Fibroblast of gingiva (primary cell): ENCODE results near the gene CERS6.
"Not testable (repeated sequence)": the region's sequence is repeated elsewhere in the genome, so short reads cannot be mapped to it uniquely, and the experiment has no call there.

Experiments
- DNase-seq: peaks from one replicate; pipeline ENCODE4 v3.0.0-alpha.2; 2011; ENCODE audit warnings: low read depth

CERS6 gene

DNA sequence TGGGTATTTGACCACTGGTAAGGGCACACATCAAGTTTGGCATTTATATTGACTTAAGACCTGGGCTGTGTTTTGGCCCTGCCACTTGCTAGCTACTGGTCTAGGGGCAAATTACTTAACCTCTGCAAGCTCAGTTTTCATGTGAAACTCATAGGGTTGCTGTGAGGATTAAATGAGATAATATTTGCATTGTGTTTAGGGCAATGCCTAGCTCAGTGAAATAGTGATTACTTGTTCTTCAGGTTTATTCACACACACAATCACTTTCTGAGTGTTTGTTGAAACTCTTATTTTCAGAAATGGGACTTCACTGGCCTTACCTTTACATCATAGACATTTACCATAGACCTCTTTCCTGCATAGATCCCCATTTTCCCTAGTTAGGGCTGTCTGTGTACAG lies 12.3 kb downstream of the CERS6 start:
- DNase-seq, result no peak

DNA sequence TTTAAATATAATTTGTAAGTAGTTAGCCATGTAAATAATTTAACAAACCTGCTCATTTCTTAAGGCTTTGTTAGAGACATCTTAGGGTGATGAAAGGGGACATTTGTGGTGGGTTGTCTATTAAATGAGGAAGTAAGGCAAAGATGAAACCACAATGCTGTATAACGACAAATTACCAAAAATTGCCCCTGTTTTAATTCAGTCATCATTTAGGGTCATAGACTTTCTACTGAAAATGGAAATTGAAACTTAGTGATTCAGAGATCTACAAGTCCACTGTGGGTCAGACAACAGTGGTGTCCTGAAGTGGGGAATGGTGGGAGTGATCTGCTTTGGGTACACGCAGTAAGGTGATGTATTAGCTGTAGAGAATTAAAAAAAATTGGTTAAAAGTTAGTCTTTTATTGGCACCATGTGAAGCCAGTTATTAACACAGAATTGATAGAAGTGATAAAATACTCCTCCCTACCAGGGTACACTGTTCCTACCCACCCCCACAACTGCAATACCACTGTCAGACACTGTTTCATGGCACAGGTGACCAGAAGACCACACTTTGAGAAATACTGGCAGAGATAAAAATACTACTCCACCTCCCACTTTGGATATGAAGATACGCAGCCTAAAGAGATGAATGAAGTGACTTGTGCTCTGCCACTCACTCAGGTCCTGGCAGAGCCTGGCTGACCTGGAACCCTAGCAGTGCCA lies 13.4 kb downstream of the CERS6 start:
- no peak for DNase-seq

DNA sequence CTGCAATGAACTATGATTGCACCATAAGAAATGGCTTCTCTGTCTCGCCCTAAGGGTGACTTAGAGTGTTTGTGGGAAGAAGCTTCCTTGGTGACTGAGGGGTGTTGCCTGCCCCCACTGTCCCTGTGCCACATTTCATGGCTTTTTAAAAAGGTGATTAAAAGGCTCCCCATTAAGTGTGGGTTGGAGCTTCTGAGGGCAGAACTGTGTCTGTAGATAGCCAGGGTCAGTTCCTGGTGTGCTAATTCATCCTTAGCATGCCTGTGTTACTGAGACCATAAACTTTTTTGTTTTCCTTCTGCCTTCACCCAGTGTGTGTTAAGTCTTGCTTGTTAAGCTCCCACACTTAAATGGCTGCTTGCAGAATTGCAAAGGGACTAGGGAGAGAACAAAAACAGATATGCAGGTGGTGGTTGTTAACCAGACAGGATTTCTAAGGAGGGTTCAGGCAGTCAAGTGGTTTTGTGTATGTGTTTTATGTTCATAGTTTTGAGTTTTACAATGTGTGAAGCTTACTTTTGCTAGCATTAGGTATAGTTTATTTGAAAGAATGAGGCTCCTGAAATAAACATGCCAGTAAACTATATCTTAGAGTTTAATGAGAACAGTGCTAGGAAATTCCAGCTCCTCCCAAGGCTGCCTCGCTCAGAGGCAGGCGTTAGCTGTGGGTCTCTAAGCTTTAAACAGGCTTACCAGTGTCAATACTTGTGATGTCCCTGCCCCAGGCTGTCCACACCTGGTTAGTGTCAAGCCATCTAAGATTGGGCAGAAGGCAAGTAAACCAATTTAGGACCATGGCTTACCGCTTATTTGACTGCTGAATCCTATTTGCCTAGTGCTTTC lies 14.5 kb downstream of the CERS6 start:
- no peak for DNase-seq

DNA sequence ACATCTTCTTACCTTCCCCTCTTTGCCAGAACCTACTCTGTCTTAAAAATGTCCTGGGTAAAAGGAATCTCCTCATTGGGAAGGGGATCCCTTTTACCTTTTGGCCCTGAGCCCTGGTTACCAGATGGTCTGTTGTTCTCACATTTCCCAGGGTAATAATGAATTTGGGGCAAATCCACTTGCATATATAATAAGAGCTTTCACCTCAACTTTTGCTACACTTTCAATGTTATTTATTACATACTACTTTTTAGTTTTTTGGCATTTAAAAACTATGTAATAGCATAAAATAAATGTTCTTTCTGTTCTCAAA lies 15.0 kb downstream of the CERS6 start:
- no peak for DNase-seq

DNA sequence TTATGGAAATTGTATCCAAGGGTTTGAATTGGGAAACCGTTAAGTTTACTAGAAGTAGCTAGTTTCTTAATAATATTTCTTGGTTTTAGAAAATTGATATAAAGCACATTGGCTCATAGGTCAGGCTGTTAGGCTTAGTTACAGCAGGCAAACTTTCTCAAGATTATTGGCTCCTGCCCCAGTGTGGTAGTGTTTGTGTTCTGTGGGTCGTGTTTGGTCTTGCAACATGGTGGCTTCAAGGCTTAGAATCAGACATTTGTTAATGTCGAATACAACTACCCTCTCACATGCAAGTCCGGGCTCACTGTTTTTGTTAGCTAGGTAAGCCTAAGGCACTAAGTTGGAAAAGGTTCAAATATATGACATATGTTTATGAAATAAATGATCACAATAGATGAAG lies 19.6 kb downstream of the CERS6 start:
- peak; percentile 87 for DNase-seq

DNA sequence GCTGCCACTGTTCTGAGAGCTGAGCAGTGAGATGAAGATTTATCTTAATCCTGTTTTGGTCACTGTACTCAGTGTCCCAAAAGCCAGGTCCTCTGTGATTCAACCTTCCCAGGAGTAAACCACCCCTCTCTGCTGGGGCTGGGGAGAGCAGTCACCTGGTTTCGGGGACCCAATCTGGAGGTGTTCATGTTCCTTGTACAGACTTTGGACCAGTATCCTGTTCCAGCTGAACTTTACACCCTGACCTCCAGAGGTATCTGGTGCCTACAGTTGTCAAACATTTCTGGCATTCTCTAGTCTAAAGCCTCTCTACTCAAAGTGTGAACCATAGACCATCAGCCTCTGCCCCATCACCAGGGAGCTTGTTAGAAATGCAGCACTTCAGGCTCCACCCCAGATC lies 22.1 kb downstream of the CERS6 start:
- no peak for DNase-seq

DNA sequence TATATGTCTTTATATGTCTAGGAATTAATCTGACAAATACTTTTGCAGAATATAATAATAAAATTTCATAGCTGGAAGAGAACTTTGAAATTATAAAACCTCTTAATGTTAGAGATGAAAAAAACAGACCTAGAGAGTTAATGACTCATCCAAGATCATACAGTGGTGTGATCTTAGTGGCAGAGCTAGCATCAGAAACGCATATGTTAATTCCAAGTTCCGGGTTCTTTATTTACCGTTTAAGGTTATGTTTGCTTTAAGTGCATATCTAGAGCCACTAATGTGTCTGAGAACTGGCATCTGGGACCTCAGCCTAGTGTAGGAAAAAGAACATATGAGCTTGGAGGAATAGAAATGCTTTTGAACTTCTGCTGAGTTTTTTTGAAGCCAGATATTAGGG lies 24.3 kb downstream of the CERS6 start:
- no peak for DNase-seq

DNA sequence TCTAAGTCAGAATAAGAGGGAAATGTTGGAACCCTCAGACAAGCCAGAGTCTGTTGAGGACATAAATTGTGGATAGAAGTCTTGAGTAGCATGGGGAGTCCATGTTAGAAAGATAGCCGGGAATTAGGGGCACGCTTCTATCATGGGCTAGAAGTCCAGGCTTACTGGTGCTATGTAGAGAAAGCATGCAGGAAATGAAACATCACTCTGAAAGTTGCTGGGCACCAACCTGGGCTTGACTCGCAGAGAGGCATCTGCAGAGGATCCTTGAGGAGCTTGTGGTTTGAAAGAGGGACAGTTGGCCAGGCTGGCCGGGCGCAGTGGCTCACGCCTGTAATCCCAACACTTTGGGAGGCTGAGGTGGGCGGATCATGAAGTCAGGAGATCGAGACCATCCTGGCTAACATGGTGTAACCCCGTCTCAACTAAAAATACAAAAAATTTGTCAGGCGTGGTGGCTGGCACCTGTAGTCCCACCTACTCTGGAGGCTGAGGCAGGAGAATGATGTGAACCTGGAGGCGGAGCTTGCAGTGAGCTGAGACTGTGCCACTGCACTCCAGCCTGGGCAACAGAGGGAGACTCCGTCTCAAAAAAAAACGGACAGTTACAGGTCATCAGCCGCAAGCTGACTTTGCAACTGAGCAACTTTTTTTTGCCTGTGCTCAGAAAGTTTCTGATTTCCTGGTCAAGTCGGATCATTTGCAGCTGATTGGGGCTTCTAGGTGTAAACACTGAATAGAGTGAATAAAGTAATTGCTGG lies 24.9 kb downstream of the CERS6 start:
- no peak for DNase-seq

DNA sequence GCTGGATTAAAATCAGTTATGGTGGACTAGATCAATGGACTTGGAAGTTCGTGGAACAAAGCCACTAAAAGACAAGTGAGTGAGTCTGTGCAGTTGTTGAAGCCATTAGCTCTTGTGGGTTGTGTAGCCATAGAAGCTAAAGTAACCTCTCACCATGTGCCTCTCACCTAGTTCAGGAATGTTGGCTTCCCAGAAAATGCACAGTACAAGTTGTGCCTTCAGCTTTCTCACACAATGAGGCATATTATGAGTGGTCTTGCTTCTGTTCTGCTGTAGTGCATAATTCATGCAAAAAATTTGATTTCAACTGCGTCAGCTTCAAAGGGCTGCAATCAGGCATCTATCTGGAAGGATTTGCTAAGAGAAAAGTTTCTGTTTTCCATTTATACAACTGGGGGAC lies 26.2 kb downstream of the CERS6 start:
- DNase-seq, result no peak

DNA sequence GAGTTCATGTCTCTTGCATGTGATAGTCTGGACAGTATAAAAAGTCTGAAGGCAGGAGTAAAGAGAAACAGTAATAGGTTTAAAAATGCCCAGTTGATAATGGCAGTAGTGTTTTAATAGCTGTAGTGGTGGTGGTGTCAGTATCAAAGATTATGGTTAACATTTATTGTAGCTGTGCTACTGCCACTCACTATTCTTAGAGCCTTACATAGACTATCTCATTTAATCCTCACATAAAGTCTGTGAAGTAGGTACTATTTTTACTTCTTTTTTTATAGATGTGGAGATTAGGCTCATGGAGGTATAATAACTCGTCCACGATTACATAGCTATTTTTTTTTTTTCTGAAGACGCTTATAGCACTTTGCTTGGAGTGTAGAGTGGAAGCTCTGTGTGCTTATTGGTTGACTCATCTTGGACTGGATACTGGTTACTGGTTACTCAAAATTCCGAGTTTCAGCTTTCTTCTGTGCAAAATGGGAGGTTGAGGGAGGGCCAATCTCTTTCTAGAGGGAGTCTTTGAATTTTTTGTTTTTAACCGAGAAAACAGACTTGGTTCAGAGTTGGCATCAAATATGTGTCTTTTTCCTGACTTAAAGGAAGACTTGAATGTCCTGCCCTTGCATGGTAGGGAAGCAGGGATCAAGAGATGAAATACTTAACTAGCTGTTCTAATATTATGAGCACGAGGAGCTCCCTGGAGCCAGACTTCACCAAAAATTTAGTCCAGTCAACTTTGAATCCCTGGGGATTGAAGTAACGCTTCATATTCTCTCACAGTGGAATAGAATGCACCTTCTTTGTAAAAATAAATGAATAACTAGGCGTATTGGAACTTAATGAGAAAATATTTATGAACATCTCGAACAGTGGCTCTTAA lies 27.1 kb downstream of the CERS6 start:
- DNase-seq, result no peak

DNA sequence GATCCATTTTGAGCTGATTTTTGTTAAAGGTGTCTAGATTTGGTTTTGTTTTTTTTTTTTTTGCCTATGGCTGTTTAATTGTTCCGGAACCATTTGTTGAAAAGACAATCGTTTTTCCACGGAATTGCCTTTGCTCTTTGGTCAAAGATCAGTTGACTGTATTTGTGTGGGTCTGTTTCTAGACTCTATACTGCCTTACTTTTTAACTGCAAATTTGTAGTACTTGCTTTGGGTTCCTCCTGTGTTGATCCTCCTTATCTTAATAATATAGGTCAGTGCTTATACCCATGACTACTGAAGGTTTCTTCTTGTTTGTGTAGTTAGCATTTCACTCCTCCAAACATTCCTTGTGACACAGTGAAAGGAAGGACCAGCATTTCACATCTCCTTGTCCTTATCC lies 30.4 kb downstream of the CERS6 start:
- DNase-seq, result no peak

DNA sequence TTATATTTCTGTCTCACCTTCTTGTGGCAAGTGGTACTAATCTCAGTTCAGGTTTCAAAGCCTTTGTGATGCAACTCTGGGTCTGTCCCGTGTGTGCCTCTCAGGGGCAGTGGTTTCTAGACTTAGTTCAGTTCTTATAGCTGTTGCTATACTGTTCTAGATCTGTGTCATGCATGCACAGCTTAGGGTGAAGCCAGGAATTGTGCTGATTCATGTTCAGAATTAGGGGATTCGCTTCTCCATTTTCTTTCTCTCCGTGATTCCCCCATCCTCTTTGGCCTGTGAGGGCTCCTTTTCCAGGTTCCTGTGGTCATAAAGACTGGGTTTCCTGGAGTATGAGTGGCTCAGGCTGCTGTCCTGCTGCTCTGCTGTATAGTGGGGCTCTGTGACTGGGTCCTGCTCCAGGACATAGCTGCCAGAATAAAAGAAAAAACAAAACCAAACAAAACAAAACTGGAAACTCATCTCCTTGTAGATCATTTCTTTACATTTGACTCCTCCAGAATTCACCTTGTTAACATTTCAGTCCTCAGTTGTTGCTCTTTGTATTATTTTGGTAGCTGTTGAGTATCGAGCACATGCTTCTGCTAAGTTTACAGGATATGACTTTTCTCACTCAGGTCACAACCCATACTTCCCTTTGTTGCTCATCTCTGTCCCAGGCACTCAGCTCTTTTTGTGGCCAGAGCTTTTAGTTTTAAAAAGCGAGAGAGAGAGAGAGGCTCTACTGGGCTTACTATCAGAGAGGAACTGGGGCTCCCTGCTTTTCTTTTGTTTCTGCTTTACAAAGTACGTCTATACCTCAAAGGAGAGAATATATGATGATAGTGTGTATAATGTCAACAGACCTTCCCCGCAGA lies 34.2 kb downstream of the CERS6 start:
- peak; percentile 71 for DNase-seq

DNA sequence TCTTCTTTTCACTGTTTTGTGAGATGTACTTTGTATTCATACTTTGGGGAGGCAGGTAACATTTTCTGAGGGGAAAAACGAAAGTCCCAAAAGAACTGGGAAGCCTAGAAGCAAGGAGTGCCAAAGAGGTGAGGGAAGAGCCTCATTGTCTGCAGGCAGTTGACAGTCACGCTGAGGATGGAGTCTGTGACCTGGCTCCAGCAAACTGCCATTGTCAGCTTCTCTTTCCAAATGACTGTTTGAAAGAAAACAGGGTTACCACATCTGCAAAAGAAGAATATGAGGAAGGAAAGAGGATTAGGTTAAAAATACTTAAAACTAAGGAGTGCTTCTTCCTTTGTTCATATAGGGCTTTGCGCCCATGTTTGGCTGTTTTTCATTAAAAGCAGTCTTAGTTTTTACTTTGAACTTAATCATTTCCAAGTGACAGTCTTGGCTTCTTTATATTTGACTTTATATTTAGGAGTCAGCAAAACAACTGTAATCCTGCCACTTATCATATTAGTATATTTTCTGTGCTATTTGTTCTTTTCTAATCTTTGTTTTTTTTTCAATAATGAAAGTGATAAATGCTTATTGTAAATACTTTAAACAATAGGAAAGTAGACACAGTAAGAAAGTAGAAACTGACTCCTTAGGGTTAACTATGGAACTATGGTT lies 35.0 kb downstream of the CERS6 start:
- DNase-seq, result peak; percentile 8

DNA sequence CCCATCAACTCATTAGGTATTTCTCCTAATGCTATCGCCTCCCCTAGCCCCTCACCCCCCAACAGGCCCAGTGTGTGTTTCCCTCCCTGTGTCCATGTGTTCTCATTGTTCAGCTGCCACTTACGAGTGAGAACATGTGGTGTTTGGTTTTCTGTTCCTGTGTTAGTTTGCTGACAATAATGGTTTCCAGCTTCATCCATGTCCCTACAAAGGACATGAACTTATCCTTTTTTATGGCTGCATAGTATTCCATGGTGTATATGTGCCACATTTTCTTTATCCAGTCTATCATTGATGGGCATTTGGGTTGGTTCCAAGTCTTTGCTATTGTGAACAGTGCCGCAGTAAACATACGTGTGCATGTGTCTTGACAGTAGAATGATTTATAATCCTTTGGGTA lies 35.7 kb downstream of the CERS6 start:
- not testable (repeated sequence) for DNase-seq

DNA sequence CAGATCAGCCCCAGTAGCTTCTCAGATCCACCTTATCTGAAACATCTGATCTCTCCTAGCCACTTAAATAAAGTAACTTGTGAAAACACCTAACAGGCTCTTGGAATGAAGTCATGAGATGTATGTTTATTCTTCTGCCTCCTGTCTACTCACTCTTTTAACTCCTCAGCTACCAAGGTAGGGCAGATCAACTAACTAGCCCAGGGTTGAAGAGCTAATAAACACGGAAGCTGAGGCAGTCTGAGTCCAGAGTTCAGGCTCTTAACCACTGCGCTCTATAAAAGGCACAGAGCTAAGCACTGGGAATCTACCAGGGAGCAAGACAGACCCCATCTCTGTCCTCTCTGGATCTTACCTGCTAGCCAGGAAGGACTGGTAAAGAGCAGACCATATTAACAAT lies 37.1 kb downstream of the CERS6 start:
- not testable (repeated sequence) for DNase-seq

DNA sequence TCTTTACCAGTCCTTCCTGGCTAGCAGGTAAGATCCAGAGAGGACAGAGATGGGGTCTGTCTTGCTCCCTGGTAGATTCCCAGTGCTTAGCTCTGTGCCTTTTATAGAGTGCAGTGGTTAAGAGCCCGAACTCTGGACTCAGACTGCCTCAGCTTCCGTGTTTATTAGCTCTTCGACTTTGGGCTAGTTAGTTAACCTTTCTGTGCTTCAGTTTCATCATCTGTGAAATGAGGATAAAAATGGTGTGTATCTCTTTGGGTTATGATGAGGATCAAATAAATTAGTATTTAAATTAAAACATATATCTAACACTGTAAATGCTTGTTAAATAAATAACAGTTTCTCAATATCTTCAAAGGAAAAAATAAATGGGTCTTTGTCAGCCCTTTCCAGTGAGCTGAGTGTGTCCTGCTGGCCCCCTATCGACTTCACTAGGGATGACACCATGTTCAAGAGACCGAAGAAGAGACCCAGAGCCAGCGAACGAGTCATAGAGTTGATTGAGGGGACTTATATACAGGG lies 38.2 kb downstream of the CERS6 start:
- no peak for DNase-seq

DNA sequence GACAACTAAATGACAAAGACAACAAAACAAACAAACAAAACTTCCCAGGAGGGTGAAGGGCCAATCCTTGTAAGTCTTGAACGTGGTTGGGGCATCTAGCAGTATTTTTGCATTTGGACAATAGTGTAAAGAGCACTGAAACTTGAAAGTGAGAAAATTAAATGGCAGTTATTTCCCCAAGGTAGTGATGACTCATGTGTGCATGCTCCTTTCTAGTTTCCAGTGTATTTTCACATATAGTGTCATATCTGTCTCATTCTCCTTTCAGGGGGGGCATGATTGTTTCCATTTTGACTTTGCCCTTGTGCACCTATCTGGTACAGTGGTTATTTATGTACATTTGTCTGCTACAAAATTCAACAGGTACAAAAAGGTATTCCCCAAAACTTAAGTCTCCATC lies 39.5 kb downstream of the CERS6 start:
- DNase-seq, result no peak

DNA sequence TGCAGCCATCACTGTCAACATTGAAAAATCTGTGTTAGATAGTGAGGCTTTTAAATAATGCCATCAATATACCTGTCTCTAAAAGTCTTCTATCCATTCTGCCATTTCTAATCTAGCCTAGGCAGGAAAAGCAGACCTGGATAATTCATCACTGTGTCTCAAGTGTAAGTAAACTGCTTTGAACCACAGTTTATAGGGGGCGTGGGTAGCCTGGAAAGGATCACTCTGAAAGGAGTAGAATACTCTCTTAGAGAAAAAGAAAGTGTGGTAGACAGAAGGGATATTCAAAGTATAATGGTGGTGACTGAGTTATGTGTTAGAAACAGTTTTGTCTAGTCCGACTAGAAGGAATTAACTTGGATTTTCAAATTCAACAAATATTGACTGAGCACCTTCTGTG lies 40.8 kb downstream of the CERS6 start:
- DNase-seq, result no peak

DNA sequence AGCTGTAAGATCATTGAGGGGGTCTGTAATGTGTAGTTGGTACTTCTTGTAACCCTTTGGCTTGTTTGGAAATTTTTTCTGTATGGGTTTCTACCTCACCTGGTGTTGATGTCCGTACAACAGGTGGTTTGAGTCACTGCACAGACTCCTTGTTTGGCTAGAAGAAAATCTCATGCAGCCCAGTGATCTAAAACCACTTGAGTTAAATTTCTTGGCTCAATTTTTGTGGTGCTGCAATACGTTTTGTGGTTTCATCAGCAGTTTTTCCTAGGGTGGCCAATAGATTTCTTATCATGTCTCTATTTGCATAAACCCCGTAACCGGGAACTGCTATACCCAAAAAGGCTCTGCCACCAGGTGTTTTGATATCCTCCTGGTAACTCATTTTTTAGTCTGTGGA lies 43.4 kb downstream of the CERS6 start:
- no peak for DNase-seq

DNA sequence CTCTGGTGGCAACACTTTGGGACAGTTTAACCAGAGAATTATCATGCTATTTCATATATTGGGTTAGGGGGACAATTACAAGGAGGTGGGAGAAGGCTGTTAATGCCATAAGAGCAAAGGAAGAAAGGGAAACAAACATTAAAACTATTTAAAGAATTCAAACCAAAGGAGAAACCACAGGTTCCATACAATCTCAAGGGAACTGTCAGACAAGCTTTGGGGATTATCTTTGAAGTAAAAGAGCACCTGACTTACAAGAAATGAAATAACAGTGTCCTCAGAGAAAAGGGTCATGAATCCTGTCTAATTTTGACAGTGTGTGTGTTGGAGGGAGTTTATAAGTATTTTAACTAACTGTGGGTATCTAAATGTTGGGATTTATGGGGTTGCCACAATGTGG lies 44.4 kb downstream of the CERS6 start:
- DNase-seq, result no peak
